Activated CD8-positive, alpha-beta memory T cell treated with anti-CD3 and anti-CD28 coated beads, Interleukin-2, amount 50 U/mL, for 48 hours (primary cell): ENCODE results near the gene ADCK2.
"Not testable (repeated sequence)": the region's sequence is repeated elsewhere in the genome, so short reads cannot be mapped to it uniquely, and the experiment has no call there.

Source experiments
- DNase-seq: peaks from one replicate; pipeline ENCODE4 v3.0.0-alpha.2; 2020

Gene ADCK2, protein sequence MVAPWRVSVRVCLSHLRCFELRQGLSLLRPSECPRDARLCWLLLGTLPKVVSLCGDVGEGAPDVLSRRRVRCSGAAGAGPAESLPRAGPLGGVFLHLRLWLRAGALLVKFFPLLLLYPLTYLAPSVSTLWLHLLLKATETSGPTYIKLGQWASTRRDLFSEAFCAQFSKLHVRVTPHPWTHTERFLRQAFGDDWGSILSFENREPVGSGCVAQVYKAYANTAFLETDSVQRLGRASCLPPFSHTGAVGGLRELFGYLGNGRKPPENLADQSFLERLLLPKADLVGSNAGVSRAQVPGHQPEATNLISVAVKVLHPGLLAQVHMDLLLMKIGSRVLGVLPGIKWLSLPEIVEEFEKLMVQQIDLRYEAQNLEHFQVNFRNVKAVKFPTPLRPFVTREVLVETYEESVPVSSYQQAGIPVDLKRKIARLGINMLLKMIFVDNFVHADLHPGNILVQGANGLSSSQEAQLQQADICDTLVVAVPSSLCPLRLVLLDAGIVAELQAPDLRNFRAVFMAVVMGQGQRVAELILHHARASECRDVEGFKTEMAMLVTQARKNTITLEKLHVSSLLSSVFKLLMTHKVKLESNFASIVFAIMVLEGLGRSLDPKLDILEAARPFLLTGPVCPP

DNA sequence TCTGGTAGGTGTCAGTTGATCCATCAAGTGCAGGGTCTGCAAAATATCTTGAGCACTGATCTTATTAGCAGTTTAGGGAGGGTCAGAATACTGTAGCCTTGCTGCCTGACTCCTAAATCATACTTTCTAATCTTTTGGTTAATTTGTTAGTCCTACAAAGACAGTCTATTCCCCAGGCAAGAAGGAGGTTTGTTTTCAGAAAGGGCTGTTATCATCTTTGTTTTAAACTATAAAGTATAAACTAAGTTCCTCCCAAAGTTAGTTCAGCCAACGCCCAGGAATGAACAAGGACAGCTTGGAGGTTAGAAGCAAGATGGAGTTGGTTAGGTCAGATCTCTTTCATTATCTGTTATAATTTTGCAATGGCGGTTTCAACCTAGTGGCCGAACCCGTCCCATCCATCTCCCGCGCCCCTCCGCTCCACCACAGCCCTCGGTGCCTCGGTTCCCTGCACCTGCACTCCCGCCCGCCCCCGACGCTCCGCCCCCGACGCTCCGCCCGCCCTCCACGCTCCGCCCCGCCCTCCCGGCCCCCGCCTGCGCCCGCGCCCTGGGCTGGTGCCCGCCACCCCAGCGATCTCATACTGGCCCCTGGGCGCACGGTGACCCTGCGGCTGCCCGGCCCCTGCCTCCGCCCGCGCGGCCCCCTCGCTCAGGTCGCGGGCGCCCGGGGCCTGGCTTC is at the start of gene ADCK2:
TSS of gene ADCK2 (plus strand) at position 564 of the 681 bp plus-strand sequence. CDS start 386 bp downstream, outside the sequence.
- DNase-seq, result peak; percentile 80

- no peak for DNase-seq
These were observed 48.8 kb upstream of the ADCK2 start for GRCh38 chr7:140623980-140624379.

DNA sequence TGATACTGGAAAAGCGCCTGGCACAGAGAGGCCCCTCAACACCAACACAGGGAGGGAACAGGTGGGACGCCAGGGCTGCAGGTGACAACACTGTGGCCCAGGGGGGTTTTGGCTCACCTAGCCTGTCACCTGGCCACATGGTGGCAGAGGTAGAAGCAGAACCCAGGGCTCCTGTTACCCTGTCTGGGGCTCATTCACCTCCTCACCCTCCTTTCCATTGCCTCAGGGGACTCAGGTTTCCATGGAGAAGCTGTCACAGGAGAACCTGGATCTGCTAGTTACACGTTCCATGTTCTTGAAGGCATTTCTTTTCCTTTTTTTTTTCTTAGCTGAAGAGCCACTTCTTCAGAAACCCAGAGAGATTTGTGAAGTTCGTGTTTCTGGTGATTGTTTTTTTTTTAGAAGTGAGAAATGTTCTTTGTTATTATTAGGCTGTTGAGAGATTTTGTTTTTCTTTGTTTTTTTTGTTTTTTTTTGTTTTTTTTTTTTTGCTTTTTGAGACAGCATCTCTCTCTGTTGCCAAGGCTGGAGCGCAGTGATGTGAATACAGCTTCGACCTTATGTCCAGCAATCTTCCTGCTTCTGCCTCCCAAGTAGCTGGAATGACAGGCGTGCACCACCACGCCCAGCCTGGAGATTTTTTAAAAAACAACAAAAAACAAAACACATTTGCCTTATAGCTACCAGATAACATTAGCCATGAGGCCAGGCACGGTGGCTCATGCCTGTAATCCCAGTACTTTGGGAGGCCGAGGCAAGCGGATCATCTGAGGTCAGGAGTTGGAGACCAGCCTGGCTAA is 48.2 kb upstream of the ADCK2 start:
- no peak for DNase-seq

- not testable (repeated sequence) for DNase-seq
These were observed 47.6 kb upstream of the ADCK2 start for GRCh38 chr7:140625192-140625558.

DNA sequence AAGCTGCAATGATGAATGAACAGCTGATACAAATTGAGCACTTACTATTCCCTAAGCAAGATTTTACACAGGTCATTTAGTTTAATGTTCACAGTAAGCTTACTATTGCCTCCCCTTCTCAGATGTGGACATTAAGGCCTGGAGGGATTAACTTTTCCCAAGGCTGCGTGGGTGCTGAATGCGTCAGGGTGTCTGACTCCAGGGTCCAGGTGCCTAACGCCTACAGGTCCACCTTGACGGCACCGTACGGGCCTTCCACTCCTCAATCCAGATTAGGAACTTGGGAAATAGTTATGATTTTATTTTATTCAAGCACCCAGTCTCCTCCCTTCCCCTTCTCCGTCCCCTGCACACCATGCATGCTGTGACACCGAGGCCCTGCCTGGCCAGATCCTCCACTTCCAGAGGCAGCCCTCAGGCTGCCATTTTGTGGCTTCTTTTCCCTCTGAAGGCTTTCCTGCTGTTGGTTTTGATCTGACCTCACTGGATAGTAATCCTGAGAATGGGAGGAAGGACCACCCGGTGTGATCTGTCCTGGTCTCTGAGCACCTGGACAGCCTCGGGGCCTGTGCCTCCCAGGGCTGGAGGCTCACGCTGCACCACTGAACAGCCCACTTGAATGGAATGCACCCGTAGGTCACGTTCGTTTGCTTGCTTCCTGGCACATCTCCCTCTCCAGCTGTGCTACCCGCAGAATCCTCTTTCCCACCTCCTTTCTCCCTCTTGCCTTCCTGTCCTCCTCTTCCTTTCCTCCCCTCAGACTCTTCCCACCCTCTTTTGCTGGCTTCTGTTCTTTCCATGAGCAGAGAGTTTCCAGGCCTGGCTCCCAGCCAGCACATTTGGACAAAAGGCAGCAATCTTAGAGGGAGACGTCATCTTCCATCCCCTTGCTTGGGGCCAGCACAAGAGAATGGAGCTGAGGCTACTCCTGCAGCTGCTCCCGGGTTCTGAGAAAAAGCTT is 46.6 kb upstream of the ADCK2 start:
- DNase-seq, result no peak

GRCh38 chr7:140631021-140631420 is 41.7 kb upstream of the ADCK2 start:
- no peak for DNase-seq

DNA sequence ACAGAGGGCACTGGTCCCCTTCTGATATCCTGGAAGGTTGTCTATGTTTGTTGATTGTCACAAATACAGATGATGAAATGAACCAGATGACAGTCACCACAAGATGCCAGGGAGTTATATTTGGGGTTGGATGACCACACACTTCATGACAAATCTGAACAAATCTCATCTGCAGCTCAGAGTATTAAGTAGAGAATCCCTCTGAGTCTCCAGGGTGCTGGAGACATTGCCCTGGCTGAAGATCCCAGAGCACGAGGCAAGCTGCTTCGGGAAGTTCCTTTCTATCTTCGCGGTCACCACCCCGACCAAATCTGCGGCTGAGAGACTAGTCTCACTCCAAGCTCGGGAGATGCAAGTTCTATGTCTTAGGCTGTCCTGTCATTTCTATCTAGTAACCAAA is 41.1 kb upstream of the ADCK2 start:
- no peak for DNase-seq

GRCh38 chr7:140635345-140635744 is 37.4 kb upstream of the ADCK2 start:
- no peak for DNase-seq

GRCh38 chr7:140635816-140636215 is 36.9 kb upstream of the ADCK2 start:
- DNase-seq, result no peak

DNA sequence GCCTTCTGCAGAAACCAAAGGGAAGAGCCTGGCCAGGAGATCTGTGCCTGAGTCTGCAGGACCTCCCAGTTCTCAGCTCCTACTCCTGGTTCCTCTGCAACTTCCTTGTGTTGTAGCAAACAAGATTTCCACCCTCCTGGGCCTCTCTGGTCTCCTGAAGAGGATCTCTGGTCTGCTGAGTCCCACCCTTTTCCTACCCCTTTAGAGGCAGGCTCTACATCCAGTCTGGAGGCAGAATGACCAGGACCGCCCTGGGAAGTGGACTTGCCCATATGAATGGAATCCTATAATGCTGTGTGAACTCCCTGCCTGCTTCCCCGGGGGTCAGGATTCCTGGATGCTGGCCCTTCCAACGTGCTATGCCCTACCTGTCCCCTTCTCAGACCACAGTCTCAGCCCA is 35.3 kb upstream of the ADCK2 start:
- no peak for DNase-seq

GRCh38 chr7:140638173-140638791 is 34.5 kb upstream of the ADCK2 start:
- no peak for DNase-seq

DNA sequence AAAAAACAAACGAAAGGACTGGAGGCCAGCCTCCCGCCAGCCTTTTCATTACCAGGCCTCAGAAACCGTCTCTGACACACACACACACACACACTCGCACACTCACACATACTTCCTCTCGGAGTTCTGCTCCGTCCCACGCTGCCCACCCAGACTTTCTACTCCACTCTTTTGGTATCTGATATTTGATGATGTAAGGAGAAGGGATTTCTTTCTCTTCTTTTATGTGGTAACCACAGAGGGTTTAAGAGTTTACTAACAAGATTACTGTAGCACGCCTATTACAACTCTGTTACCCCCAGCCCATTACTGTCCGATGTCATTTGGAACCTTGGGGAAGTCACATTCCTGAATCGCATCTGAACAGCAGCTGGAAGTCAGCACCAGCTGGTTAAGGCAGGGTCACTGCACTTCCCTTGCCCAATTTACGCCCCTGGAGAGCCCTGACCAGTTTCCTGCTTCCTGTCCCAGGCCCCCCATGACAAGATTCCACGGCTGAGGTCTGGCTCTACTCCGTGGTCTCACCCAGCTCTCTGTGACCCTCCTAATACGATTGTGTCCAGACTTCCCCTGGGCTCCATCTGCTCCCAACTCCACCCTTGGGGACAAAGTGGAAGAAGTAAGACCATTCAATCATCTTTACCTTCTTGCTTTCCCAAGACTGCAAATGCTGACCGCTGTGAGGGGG is 33.2 kb upstream of the ADCK2 start:
- no peak for DNase-seq

- no peak for DNase-seq
These were observed 32.6 kb upstream of the ADCK2 start for GRCh38 chr7:140640060-140640637.

GRCh38 chr7:140640727-140641523 is 31.8 kb upstream of the ADCK2 start, which contains the start of gene DENND2A:
TSS of gene DENND2A (minus strand) at chr7:140640813. CDS start at chr7:140602397, 38,416 bp downstream.
- no peak for DNase-seq

GRCh38 chr7:140641524-140642195 is 31.1 kb upstream of the ADCK2 start:
- no peak for DNase-seq

- no peak for DNase-seq
These were observed 29.3 kb upstream of the ADCK2 start for GRCh38 chr7:140643416-140643815.

- not testable (repeated sequence) for DNase-seq
These were observed 28.0 kb upstream of the ADCK2 start for GRCh38 chr7:140644761-140645160.

- no peak for DNase-seq
These were observed 27.4 kb upstream of the ADCK2 start for GRCh38 chr7:140645166-140645900.
